HG03520 (cell line): ENCODE data around the gene ASTN1.

Source experiments
- ATAC-seq: cut with Tn5 transposase; IDR thresholded peaks from one replicate; pipeline ENCODE4 v1.9.1; 2021; ENCODE audit warnings: mild to moderate bottlenecking, moderate library complexity; ENCODE audit not compliant: unreplicated experiment

ASTN1 gene

GRCh38 chr1:176996456-176997090 lies 167.9 kb downstream of the ASTN1 start:
- ATAC-seq, result no peak

- no peak for ATAC-seq
These were observed 169.4 kb downstream of the ASTN1 start for GRCh38 chr1:176994931-176995596.

- ATAC-seq, result no peak
These were observed 170.9 kb downstream of the ASTN1 start for GRCh38 chr1:176993587-176993986.

GRCh38 chr1:176989754-176990153 lies 174.8 kb downstream of the ASTN1 start:
- ATAC-seq, result no peak

- no peak for ATAC-seq
These were observed 175.5 kb downstream of the ASTN1 start for GRCh38 chr1:176989023-176989422.

- no peak for ATAC-seq
These were observed 177.5 kb downstream of the ASTN1 start for GRCh38 chr1:176987016-176987415.

- ATAC-seq, result no peak
These were observed 180.8 kb downstream of the ASTN1 start for GRCh38 chr1:176983731-176984130.

GRCh38 chr1:176976771-176977170 lies 187.7 kb downstream of the ASTN1 start:
- ATAC-seq, result no peak

- ATAC-seq, result no peak
These were observed 188.3 kb downstream of the ASTN1 start for GRCh38 chr1:176976225-176976624.

GRCh38 chr1:176964687-176965086 lies 199.8 kb downstream of the ASTN1 start:
- ATAC-seq, result no peak

- no peak for ATAC-seq
These were observed 201.3 kb downstream of the ASTN1 start for GRCh38 chr1:176963181-176963580.

GRCh38 chr1:176961678-176962077 lies 202.8 kb downstream of the ASTN1 start:
- ATAC-seq, result no peak

- no peak for ATAC-seq
These were observed 205.2 kb downstream of the ASTN1 start for GRCh38 chr1:176959191-176959820.

- no peak for ATAC-seq
These were observed 206.9 kb downstream of the ASTN1 start for GRCh38 chr1:176957603-176958002.

GRCh38 chr1:176954242-176954641 lies 210.3 kb downstream of the ASTN1 start:
- ATAC-seq, result no peak

GRCh38 chr1:176950736-176951324 lies 213.7 kb downstream of the ASTN1 start:
- ATAC-seq, result no peak

- ATAC-seq, result peak; percentile 65
These were observed 215.4 kb downstream of the ASTN1 start for GRCh38 chr1:176949033-176949662.

GRCh38 chr1:176944606-176945005 lies 219.9 kb downstream of the ASTN1 start:
- ATAC-seq, result no peak

- ATAC-seq, result no peak
These were observed 220.7 kb downstream of the ASTN1 start for GRCh38 chr1:176943783-176944182.

- no peak for ATAC-seq
These were observed 222.2 kb downstream of the ASTN1 start for GRCh38 chr1:176942346-176942745.

GRCh38 chr1:176939993-176940392 lies 224.5 kb downstream of the ASTN1 start:
- no peak for ATAC-seq
